Fibroblast of skin of scalp (primary cell): ENCODE measurements around the gene ZNF783. TPM values are rescaled to one million over a fixed set of nuclear protein-coding genes. Genes with fewer than 3 reads are reported as not detected.
A peak's percentile ranks its signal among the peaks of the same experiment; 100 is the strongest.
"Not testable (repeated sequence)": the region's sequence is repeated elsewhere in the genome, so short reads cannot be mapped to it uniquely, and the experiment has no call there.

Experiments
- DNase-seq: peaks from one replicate; pipeline ENCODE4 v3.0.0-alpha.2; 2013
- polyA plus RNA-seq, 2 experiments: library from polyadenylated mRNA; unstranded; fragments of 120-200 nt; gene quantifications; one replicate each; pipeline ENCODE4 v1.2.1, GENCODE V29; 2013; ENCODE audit not compliant: insufficient read length in 2 of 2

The ZNF783 gene
- polyA plus RNA-seq (2013, experiment 1 of 2; ENCODE audit: insufficient read length), result 9.5 TPM
- 9.8 TPM for polyA plus RNA-seq (2013, experiment 2 of 2; ENCODE audit: insufficient read length)

DNA sequence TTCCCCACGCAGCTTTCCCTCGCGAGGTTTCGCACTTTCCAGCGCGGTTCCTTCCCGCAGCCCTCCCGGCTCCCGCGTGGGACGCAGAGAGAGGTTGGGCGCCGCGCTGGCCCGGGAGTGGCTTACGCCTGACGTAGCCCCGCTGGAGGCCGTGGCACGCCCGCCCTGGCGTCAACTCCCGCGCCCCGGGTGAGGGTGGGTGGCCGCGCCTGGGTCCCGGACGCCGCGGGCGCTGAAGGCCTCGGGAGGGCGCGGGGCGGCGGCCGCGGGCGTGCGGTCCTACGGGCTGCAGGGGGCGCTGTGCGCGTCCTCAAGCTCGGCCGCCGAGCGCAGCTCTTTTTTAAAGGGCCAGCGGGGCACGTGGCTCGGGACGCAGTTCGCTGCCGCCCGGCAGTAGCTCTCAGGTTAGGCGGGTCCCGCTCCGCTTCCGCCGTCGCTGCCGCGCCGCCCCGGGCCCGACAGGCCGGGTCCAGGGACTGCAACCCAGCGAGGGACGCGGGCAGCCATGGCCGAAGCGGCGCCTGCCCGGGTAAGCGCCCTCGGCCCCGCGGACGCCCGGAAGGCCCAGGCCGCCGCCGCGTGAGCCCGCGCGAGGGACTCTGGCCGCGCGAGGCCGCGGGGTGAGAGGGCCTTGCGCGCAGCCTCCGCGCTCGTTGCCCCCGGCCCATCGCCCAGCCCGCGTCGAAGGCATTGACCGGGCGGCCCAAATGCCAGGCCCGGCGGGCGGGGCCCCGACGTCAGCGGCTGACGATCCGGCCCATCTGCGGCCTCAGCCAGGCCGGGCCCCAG, at the start of gene ZNF783:
ZNF783 (plus strand) TSS at position 368 of the 789 bp plus-strand sequence; CDS start at position 506, 138 bp downstream.
- DNase-seq, result peak; percentile 91

DNA sequence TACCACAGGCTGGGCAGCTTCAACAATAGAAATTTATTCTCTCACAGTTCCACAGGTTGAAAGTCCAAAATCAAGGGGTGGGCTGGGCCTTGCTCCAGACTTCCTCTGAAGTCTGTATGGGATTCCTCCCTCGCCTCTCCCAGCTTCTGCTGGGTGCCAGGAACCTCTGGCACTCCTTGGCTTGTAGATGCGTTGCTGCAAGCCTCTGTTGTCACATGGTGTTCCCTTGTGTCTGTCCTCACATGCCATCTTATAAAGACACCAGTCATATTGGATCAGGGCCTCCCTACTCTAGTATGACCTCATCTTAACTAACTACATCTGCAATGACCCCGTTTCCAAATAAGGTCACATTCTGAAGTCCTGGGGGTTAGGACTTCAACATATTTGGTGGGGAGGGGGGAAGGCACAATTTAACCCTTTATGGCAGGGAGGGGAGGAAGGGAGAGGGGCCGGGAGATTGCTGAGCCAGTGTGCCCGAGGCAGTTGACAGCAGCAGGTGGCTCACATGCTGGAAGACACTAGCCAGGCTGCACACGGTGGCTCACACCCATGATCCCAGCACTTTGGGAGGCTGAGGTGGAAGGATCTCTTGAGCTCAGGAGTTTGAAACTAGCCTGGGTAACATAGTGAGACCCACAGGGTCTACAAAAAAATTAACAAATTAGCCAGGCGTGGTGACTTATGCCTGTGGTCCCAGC, 47.8 kb upstream of the ZNF783 start:
- DNase-seq, result no peak

DNA sequence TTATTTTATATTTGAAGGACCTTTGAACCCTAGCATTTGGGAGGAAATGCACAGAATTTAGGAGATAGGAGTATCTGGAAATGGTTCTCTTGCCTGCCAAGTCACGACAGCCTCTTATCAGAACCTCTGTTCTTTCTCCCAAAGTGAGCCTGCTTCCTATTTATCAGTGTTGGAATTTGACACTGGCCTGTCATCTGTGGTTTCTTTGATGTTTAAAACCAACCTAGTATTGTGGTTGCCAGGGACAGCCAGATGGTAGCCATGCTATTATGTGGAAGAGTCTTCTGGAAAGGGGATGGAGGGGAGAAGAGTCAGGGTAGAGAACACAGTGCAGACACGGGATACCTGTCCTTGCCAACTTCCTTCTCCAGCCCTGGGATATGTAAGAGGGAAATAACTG, 45.6 kb upstream of the ZNF783 start:
- DNase-seq, result no peak

DNA sequence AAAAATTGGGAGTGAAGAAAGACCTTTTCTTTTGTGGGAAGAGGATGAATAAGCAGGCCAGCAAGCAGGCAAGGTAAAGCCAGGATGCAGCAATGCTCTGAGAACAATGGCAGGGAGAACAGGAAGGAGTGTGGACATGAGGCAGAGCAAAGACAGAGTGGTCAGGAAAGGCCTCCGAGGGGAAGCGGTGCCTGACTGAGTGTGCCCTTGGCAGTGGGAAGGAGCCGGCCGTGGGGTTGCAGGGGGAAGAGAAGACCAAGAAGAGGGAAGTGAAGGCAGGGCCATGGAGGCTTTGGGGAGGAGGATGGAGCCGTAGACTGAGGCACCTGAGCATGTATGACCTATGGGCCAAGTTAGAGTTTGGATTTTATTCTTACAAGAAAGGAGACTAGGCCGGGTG, 44.4 kb upstream of the ZNF783 start:
- no peak for DNase-seq

DNA sequence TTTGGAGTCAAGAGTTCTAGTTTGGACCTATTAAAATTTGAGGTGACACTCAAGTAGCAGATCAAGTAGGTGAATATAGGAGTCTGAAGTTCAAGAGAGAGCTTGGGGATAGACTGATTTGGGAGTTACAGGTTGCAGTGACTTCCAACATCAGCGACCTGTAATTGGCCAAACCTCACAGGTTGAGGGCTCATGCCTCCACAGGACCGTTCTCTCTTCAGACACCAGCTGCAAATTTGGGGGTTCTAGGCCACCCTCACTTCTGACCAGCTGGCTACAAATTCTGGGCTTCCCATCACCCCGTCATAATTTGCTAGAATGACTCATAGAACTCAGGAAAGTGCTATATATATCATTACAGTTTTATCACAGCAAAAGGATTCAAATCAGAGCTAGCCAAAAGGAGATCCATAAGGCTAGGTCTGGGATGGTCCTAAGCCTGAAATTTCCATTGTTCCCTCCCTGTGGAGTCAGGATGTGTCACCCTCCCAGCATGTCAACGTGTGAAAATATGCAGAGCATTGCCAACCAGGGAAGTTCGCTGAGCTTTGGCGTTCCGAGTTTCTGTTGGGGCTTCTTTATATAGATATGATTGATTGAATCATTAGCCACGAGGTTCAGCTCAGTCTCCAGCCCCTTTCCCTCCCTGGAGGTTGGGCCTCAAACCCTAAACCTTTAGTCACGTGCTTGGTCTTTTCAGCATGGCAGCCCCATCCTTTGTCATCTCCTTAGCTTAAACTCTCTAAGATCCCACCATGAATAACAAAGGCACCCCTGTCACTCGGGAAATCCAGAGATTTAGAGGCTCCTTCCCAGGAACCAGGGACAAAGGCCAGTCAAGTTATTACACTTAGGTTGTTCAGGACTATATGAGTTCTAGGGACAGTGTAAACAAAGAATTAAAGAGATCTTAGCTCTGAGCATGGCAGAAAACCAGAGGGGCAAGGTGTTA, 43.3 kb upstream of the ZNF783 start:
- DNase-seq, result peak; percentile 38

DNA sequence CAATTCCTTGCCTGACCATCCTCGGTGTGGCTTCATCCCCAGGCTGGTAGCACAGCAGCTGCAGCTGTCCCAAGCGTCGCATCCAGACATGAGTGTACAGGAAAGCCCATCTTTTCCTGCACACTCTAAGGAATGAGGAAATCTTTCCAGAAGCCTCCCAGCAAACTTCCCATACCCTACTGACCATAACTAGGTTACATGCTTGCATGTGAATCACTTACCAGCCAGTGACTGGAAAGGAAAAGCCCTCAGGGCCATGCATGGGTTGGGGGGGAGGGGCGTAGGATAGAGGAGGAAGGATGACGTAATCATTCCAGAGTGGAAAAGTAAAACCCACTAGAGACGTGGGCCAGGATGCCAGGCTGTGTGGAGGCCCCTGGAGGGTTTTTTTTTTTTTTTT, 41.5 kb upstream of the ZNF783 start:
- DNase-seq, result peak; percentile 71

DNA sequence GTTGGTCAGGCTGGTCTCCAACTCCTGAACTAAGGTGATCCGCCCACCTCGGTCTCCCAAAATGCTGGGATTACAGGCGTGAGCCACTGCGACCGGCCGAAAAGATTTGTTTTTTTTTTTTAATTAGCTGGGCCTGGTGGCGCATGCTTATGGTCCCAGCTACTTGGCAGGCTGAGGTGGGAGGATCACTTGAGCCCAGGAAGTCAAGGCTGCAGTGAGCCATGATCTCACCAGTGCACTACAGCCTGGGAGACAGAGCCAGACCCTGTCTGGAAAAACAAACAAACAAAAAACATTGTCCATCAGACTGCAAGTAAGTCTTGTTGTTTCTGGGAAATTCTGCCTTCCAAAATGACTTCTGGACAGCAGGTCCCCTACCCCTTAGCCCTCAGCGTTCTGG, 38.8 kb upstream of the ZNF783 start:
- DNase-seq, result no peak

DNA sequence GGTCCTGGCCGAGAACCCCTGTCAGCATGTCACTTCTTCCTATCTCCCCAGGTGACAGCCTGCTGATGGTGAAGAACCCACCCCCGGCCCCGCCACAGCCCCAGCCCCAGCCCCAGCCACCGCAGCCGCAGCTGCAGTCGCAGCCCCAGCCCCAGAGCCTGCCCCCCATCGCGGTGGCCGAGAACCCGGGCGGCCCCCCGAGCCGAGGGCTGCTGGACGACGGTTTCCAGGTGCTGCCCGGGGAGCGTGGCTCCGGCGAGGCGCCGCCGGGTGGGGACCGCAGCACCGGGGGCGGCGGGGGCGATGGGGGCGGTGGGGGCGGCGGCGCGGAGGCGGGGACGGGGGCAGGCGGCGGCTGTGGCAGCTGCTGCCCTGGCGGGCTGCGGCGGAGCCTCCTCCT, 38.2 kb upstream of the ZNF783 start:
- DNase-seq, result no peak

DNA sequence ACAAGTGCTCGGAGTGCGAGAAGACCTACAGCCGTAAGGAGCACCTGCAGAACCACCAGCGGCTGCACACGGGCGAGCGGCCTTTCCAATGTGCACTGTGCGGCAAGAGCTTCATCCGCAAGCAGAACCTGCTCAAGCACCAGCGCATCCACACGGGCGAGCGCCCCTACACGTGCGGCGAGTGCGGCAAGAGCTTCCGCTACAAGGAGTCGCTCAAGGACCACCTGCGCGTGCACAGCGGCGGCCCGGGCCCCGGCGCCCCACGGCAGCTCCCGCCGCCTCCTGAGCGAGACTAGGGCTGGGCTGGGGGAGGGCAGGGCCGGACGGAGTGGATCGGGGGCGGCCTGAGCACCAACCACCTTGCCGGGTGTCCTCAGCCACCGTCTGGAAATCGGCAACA, 37.6 kb upstream of the ZNF783 start:
- DNase-seq, result no peak

DNA sequence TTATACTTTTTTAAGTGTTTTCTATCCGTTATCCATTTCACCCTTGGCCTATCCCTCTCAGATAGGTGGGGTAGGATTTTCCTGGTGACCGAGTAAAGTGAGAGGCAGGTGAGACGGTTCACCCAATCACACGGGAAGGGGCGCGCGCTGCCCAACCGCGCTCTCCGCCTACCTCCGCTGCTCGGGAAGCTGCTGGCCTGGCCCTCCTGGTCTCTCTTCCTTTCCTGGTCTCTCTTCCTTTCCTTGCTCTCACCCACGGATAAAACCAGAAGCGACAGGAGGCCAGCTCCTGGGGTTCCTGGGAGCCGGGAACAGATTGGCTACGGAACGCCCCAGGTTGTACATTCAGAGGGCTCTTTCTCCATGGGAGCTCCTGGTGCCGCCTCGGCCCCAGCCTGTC, 36.9 kb upstream of the ZNF783 start:
- no peak for DNase-seq

DNA sequence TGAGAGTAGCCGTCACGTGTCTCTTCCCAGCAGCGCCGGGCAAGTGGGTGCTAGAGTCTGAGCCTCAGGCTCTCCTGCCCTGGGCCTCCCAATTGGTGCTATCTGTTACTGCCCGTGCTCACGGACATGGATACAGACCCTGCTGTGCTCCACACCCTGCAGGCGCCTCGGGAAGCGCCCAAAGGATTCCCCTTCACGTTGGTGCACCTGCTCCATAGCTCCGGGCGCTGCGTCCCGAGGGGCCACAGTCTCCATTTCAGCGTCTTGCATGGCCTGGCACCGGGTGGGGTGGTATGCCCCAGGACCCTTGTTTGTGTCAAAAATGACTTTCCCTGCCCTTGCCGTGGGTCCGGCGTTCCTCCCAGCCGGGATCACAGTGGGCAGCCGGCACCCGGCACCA, 36.3 kb upstream of the ZNF783 start:
- no peak for DNase-seq

DNA sequence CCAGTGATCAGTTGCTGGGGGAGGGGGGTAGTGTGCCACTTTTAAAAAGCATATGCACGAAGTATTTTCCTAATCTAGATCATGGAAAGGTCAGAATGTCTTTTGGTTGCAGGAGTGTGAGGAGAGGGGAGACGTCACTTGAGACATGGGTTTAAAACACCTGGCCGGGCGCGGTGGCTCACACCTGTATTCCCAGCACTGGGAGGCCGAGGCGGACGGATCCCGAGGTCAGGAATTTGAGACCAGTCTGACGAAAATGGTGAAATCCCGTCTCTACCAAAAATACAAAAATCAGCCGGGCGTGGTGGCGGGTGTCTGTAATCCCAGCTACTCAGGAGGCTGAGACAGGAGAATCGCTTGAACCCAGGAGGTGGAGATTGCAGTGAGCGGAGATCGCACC, 35.6 kb upstream of the ZNF783 start:
- DNase-seq, result not testable (repeated sequence)

DNA sequence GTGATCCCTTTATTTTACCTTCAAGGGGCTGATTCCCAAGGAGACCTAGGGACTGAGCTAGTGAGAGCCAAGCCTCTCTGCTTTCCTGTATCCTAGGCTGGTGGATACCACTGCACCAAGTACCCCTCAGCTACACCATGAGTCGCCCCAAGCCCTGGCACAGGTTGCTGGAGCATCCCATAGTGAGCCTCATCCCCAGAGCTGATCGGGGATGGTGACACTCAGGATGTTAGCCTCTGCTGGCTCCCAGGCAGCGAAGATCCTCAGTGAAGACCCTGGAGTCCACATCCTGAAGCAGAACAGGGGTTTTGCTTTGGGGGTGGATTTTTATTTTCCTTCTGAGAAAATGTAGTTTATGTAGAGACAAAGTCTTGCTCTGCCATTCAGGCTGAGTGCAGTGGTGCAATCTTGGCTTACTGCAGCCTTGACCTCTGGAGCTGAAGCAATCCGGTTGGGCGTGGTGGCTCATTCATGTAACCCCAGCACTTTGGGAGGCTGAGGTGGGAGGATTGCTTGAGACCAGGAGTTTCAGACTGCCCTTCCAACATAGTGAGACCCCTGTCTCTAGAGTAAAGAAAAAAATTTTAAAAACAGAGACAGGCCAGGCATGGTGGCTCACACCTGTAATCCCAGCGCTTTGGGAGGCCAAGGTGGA, 35.0 kb upstream of the ZNF783 start:
- no peak for DNase-seq

DNA sequence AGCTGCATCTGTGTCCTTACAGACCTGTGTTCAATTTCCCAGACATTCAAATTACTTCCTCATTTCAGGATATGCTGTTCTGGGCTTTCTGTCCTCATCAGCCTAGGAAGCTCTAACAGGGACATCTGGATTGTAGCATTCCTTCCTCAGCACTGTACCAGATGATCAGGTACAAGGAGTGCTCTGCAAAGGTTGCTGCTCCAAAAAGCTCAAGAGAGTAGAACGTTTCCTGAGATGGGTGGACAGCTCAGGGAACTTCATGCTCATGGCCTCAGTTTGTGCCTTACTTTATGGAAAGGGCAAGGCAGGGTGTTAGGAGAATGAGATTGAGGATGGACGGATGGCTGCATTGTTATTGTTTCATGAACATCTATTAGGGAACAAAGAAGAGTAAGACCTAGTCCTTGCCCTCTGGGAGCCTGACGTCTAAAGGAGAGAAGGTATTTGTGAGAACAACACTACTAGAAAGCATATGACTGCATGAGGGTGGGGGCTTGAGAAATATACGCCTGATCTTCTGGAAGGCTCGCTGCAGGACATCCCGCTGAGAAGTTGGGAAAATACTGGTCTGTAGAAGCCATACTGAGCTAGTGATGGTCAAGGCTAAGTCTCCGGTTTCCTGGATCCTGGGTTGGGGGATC, 33.0 kb upstream of the ZNF783 start:
- DNase-seq, result no peak

DNA sequence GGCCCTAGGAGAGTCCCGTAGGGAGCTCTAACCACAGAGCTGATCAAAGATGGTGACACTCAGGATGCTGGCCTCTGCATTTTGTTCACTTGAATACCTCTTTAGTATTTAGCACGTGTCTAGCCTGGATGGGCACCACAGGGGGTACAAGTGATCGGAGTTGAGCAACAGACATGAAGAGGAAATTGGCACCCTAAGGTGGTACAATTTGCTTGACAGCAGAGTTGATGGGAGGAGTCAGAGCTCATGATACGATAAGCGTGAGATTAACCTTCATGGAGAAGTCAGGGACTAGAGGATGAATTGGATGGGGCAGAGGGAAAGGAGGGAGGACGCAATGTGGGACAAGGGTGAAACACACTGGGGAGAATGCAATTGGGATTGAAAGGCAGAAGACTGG, 32.5 kb upstream of the ZNF783 start:
- DNase-seq, result no peak

DNA sequence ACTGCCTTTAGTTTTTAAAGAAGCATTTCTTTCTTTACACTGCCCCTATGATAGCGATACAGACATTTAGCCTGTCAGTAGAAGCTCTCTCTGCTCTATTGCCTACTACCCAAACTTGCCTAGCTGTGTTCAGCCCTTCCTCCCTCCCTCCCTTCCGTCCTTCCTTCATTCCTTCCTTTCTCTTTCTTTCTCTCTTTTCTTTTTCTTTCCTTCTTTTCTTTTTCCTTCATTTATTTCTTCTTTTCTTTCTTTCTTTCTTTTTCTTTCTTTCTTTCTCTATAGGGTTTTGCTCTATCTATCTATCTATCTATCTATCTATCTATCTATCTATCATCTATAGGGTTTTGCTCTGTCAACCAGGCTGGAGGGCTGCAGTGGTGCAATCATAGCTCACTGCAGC, 29.6 kb upstream of the ZNF783 start:
- no peak for DNase-seq

DNA sequence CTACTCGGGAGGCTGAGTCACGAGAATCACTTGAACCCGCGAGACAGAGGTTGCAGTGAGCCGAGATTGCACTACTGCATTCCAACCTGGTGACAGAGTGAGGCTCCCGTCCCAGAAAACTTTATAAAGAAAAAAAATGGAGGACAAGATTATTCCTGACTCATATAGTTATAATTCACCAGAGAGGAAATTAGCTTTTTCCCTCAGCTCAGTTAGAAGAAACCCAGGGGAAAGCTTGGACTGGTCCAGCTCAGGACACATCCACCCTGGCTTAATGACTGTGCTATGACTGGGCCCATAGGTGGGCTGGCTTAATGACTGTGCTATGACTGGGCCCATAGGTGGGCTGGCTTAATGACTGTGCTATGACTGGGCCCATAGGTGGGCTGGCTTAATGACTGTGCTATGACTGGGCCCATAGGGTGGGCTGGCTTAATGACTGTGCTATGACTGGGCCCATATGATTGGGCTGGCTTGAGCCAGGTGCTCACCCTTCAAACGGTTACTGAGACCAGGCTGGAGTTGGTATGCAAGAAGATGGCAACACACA, 28.3 kb upstream of the ZNF783 start:
- peak; percentile 88 for DNase-seq

DNA sequence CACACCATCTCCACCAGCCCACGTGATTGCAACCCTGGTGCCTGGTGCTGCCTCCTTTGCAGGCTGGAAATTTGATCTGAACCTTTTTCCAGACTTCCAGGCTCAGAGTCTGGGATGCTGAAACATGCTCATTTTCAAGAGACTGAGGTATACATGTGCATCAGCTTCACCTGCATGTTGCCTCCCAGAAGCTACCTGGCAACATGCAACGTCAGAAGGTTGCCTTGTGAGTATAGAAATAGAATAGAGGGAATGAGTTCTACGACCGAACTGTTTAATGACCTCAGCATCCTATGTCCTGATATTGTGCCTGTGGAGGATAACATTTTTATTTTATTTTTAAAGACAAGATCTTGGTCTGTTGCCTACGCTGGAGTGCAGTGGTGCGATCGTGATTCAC, 24.5 kb upstream of the ZNF783 start:
- DNase-seq, result no peak

DNA sequence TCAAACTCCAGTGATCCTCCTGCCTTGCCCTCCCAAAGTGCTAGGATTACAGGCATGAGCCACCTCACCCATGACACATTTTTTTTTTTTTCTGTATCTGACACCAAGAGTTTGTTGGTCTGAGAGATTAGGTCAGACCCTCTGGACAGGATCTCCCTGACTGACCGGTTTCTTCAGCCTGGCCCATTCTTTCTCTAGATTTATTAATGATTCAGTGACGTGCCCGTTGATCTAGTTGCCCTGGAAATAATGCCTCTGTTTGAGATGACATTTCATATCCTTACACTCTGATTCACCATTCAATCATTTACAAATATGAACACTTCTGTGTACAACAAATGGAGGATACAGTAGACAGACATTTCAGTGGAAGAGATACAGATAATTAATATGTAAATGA, 23.9 kb upstream of the ZNF783 start:
- no peak for DNase-seq

DNA sequence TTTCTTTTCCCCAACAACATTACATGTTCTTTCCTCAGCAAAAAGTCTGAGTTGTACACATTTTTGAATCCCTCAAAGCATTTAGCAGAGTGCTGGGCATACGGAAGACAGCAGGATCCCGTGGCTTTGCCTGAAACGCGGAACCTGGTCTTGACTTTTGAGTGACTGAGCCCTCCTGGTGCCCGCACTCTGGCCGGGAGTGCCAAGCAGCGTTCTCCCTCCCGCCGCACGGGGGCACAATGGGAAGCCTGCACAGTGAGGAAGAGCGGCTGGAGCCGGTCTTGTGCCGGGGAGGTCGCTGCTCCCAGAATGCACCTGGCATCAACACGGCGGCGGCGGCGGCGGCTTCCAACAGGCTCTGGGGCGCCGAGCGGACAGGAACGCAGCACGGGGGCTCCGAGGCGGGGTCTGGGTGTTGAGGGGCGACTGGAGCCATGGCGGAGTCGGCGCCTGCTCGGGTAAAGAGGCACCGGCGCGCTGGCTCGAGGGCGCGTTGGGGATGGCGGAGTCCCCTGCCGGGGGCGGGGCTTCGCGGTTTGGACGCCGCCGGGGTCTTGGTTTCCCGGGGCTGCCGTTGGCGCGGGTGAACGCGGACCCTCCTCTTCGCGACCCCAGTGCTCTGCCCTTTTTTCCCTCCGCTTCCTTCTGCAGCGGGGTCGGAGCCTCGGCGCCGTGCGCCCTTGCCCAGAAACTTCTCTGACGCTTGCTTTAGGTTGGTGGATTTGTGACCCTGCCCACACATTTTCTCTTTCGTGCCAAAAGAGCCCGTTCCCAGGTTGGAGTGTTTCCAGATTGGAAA, 22.5 kb upstream of the ZNF783 start, which contains the start of gene ZNF212:
ZNF212 (plus strand) TSS at position 307 of the 799 bp plus-strand sequence; CDS start at position 435, 128 bp downstream.
- DNase-seq, result peak; percentile 87
